Fibroblast of the aortic adventitia (primary cell): ENCODE results near the gene AUTS2. TPM values are rescaled to one million over a fixed set of nuclear protein-coding genes. Genes with fewer than 3 reads are reported as not detected.

Experiments used
- DNase-seq: peaks from one replicate; pipeline ENCODE4 v3.0.0-alpha.2; 2010; ENCODE audit warnings: low read depth
- H3K4me3 ChIP-seq: 2 replicates; pipeline ENCODE4 v1.5.1; 2011; ENCODE audit warnings: low read depth, mild to moderate bottlenecking, control low read depth, low read length, moderate library complexity
- CTCF ChIP-seq: IDR thresholded peaks from 2 replicates; pipeline ENCODE4 v1.5.1; 2011; ENCODE audit warnings: mild to moderate bottlenecking, low read length, control low read depth, inconsistent platforms; ENCODE audit not compliant: insufficient read depth
- total RNA-seq: library from RNA; depleted of rRNA; stranded (reverse); fragments of >200 nt; gene quantifications from 2 replicates; pipeline ENCODE4 v1.2.3, GENCODE V29; 2012; ENCODE audit warnings: low replicate concordance

Gene AUTS2
- total RNA-seq, 1 donor = 10.7 TPM

- TF ChIP-seq CTCF = no peak
- DNase-seq = no peak
- no peak overlapping the region for H3K4me3 ChIP-seq
Measured at GRCh38 chr7:69657331-69657730, 59.1 kb downstream of the AUTS2 start.

- TF ChIP-seq CTCF = no peak
- no peak for DNase-seq
- no peak overlapping the region for H3K4me3 ChIP-seq
Measured at GRCh38 chr7:69657985-69658384, 59.7 kb downstream of the AUTS2 start.

- no peak for TF ChIP-seq CTCF
- no peak overlapping the region for H3K4me3 ChIP-seq
- no peak for DNase-seq
Measured at GRCh38 chr7:69659983-69660382, 61.7 kb downstream of the AUTS2 start.

- H3K4me3 ChIP-seq = no peak overlapping the region
- DNase-seq = no peak
- TF ChIP-seq CTCF = no peak
Measured at GRCh38 chr7:69661342-69661741, 63.1 kb downstream of the AUTS2 start.

- H3K4me3 ChIP-seq = no peak overlapping the region
- no peak for DNase-seq
- no peak for TF ChIP-seq CTCF
Measured at GRCh38 chr7:69663911-69664832, 65.9 kb downstream of the AUTS2 start.

GRCh38 chr7:69665369-69665768 is 67.1 kb downstream of the AUTS2 start:
- no peak overlapping the region for H3K4me3 ChIP-seq
- no peak for DNase-seq
- TF ChIP-seq CTCF = no peak
